ENCODE measurements around the gene TMEM178B. TPM values are rescaled to one million over a fixed set of nuclear protein-coding genes. Genes with fewer than 3 reads are reported as not detected.

The TMEM178B gene
- total RNA-seq, 4 donors from 2014 or later: 0.42 to 2.5 (median 0.92) TPM

DNA sequence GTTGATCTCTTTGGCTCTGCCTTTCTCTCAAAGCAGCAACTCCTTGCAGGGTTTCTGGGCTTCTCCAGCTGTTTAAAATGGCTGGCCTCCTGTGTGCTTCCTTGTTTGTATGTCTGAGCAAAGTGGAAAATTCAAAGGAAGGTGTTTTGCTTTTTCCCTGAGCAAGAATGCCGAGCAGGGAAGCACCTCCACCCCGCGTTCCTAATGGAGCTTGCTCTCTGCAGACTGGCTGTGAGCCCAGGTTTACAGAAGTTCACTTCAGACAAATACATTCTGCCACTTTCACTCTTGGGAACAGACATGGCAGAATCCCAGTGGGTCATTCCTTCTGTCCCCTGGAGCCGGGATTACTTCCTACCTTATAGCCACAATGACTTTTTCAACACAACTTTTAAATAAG lies 295.6 kb downstream of the TMEM178B start:
- Histone ChIP-seq H3K27me3 (no peaks in the 10 kb centered on the region), H3K36me3 (no peaks in the 10 kb centered on the region), H3K4me3 (no peak overlapping the region), H3K9me3 (no peaks in the 10 kb centered on the region), H3K27ac (replicated peaks in 1 of 4) (peak overlapping the region in 1 of 4 donors; percentile 31), H3K4me1 (peaks cover 21 to 37% (median 29%) of the 10 kb centered on the region in 4 donors)
- no peak for DNase-seq (ENCODE audit: extremely low spot score)
- intact Hi-C loops (cut with DNase I): no loop called here
- TF ChIP-seq CTCF (IDR thresholded peaks at IDR 0.05) (no peak), POLR2AphosphoS5 (IDR thresholded peaks at IDR 0.05) (no peak), POLR2A (IDR thresholded peaks at IDR 0.05; ENCODE audit: low read depth) (no peak), EP300 (IDR thresholded peaks at IDR 0.05) (no peak)
- WGBS: 10% methylated on average over 4 of the region's 4 CpGs

DNA sequence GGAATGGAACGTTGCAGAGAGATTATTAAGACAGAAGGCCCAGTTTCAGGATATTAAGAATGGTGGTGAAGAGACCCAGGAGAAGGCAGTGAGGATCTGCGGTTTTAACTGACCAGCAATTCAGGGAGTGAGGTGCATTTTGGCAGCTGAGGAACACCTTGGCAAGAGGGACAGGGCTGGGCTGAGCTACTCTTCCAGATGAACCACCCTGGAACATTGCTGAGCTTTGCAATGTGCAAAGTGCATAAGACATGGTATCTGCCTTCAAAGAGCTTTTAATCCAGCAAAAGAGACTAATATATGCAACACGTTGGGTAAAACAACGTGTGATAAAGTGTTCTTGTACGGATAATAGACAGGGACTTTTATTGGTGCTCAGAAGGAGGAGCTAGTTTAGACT lies 296.3 kb downstream of the TMEM178B start:
- Histone ChIP-seq H3K4me1 (peaks cover 21 to 36% (median 29%) of the 10 kb centered on the region in 4 donors), H3K9me3 (no peaks in the 10 kb centered on the region), H3K27ac (replicated peaks in 1 of 4) (no peak overlapping the region), H3K27me3 (no peaks in the 10 kb centered on the region), H3K36me3 (no peaks in the 10 kb centered on the region), H3K4me3 (no peak overlapping the region)
- intact Hi-C loops (cut with DNase I): no loop called here
- WGBS: 85% methylated on average over 5 of the region's 5 CpGs
- TF ChIP-seq EP300 (IDR thresholded peaks at IDR 0.05) (no peak), CTCF (IDR thresholded peaks at IDR 0.05) (no peak), POLR2A (IDR thresholded peaks at IDR 0.05; ENCODE audit: low read depth) (no peak), POLR2AphosphoS5 (IDR thresholded peaks at IDR 0.05) (no peak)
- DNase-seq (ENCODE audit: extremely low spot score): no peak

DNA sequence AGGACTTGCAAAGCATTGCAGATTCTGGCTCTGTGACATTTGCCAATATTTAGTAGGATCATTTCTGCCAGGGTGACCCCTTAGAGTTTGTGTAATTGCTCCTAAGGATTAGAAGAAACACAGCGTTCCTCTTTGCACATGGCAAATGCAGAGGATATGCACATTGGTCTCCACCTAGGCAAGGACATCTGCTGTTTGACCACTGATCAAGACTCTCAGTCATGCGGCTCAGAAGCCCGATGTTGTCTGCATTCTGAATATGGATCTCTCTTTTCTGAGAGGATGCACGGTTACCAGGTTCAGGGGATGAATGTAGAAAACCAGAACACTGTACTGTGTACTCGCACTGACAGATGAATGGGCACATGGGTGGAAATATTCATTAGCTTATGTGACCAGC lies 296.8 kb downstream of the TMEM178B start:
- H3K4me1 ChIP-seq: peaks cover 21 to 31% (median 27%) of the 10 kb centered on the region in 4 donors
- 89% methylated on average over 5 of the region's 5 CpGs for WGBS
- no peak for DNase-seq (ENCODE audit: extremely low spot score)
- H3K4me3 ChIP-seq: no peak overlapping the region
- intact Hi-C loops (cut with DNase I): no loop called here
- TF ChIP-seq POLR2AphosphoS5 (IDR thresholded peaks at IDR 0.05) (no peak), EP300 (IDR thresholded peaks at IDR 0.05) (no peak), CTCF (IDR thresholded peaks at IDR 0.05) (no peak), POLR2A (IDR thresholded peaks at IDR 0.05; ENCODE audit: low read depth) (no peak)
- no peaks in the 10 kb centered on the region for H3K27me3 ChIP-seq
- no peaks in the 10 kb centered on the region for H3K9me3 ChIP-seq
- H3K27ac ChIP-seq (replicated peaks in 1 of 4): no peak overlapping the region
- H3K36me3 ChIP-seq: no peaks in the 10 kb centered on the region

DNA sequence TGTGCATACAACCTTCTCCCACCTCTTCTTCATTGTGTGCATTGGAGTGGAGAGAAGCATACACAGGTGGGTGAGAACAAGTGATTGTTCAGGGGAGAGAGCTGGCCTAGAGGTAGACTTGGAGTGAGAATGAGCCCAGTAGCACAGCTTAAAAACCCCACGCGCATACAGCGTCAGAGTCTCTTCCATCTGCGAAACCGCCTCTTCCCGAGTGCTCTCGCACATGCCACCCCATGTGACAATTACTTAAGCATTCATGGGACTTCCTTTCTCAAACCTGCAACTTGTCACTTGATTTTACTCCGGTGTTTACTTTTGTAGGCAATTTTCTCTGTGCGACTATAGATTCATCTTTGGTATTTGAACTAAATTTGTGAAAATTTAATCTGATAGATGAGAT lies 300.6 kb downstream of the TMEM178B start:
- 97% methylated on average over 9 of the region's 9 CpGs for WGBS
- intact Hi-C loops (cut with DNase I): no loop called here
- peaks cover 5 to 12% (median 9%) of the 10 kb centered on the region in 4 donors for H3K4me1 ChIP-seq
- no peaks in the 10 kb centered on the region for H3K27me3 ChIP-seq
- H3K9me3 ChIP-seq: no peaks in the 10 kb centered on the region
- no peak overlapping the region for H3K27ac ChIP-seq (replicated peaks in 1 of 4)
- no peak for DNase-seq (ENCODE audit: extremely low spot score)
- H3K36me3 ChIP-seq: no peaks in the 10 kb centered on the region
- no peak overlapping the region for H3K4me3 ChIP-seq
- TF ChIP-seq EP300 (IDR thresholded peaks at IDR 0.05): no peak
- TF ChIP-seq POLR2A (IDR thresholded peaks at IDR 0.05; ENCODE audit: low read depth): no peak
- no peak for TF ChIP-seq POLR2AphosphoS5 (IDR thresholded peaks at IDR 0.05)
- no peak for TF ChIP-seq CTCF (IDR thresholded peaks at IDR 0.05)

DNA sequence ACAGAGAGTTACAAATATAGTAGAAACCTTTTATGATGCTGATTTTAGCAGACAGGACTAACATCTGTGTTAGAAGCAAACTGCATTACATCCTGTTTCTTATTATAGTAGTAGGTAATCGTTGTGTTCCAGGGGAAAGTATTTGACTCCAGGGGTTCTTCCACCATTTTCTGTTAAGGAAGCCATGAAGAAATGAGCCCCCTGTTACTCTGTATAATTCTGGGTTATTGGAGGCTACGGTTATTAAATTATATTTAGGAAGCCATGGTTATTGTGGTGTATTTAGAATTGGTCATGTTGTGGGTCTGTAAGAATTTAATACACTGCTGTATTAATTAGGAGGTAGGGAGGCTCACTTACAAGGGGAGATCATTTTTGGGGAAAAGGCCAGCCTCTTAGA lies 301.6 kb downstream of the TMEM178B start:
- Histone ChIP-seq H3K9me3 (no peaks in the 10 kb centered on the region), H3K36me3 (no peaks in the 10 kb centered on the region), H3K4me3 (no peak overlapping the region), H3K4me1 (peaks cover 0 to 4% (median 0%) of the 10 kb centered on the region in 4 donors), H3K27me3 (no peaks in the 10 kb centered on the region), H3K27ac (replicated peaks in 1 of 4) (no peak overlapping the region)
- DNase-seq (ENCODE audit: extremely low spot score): no peak
- 78% methylated on average over 2 of the region's 2 CpGs for WGBS
- intact Hi-C loops (cut with DNase I): no loop called here
- TF ChIP-seq POLR2AphosphoS5 (IDR thresholded peaks at IDR 0.05): no peak
- TF ChIP-seq POLR2A (IDR thresholded peaks at IDR 0.05; ENCODE audit: low read depth): no peak
- TF ChIP-seq EP300 (IDR thresholded peaks at IDR 0.05): no peak
- TF ChIP-seq CTCF (IDR thresholded peaks at IDR 0.05): no peak

All from esophagus muscularis mucosa (tissue), 4 donors.